Thyroid gland (tissue), 4 donors: ENCODE results near the gene GCNA. TPM values are rescaled to one million over a fixed set of nuclear protein-coding genes. Genes with fewer than 3 reads are reported as not detected.
A peak's percentile ranks its signal among the peaks of the same experiment; 100 is the strongest.
"Not testable (repeated sequence)": the region's sequence is repeated elsewhere in the genome, so short reads cannot be mapped to it uniquely, and the experiment has no call there.

Experiments used
- DNase-seq, 2 donors: peaks; one replicate each; pipeline ENCODE4 v3.0.0-alpha.2; 2019
- H3K27ac ChIP-seq, 3 donors: fragments of 200-600 bp; sonication (generic); 1 replicate in 2 of 3; 2 replicates in 1 of 3; pipeline ENCODE4 v1.5.1; 2016 to 2019; ENCODE audit warnings: mild to moderate bottlenecking in 1 of 3, moderate library complexity in 1 of 3
- H3K27me3 ChIP-seq: fragments of 200-600 bp; sonication (generic); one replicate; pipeline ENCODE4 v1.5.1; 2019
- H3K36me3 ChIP-seq, 2 donors: fragments of 200-600 bp; sonication (generic); one replicate each; pipeline ENCODE4 v1.5.1; 2016 to 2019
- H3K4me1 ChIP-seq, 2 donors: fragments of 200-600 bp; sonication (generic); one replicate each; pipeline ENCODE4 v1.5.1; 2017 to 2019
- H3K4me3 ChIP-seq, 3 donors: fragments of 200-600 bp; sonication (generic); replicated peaks in 1 of 3; 1 replicate in 2 of 3; 2 replicates in 1 of 3; pipeline ENCODE4 v1.5.1; 2016; ENCODE audit warnings: mild to moderate bottlenecking in 1 of 3
- H3K9me3 ChIP-seq: fragments of 200-600 bp; sonication (generic); one replicate; pipeline ENCODE4 v1.5.1; 2017
- CTCF ChIP-seq, 6 experiments: fragments of 200-600 bp in 3 of 6; fragments of 450-650 bp in 3 of 6; sonication (generic) in 3 of 6; IDR thresholded peaks; one replicate each; pipeline ENCODE4 v1.5.1; 2016 to 2019; ENCODE audit warnings: antibody characterized with exemption in 6 of 6, mild to moderate bottlenecking in 2 of 6, inconsistent platforms in 1 of 6, moderate library complexity in 1 of 6
- POLR2A ChIP-seq, 2 donors: fragments of 450-650 bp; IDR thresholded peaks; one replicate each; pipeline ENCODE4 v1.6.1; 2017; ENCODE audit warnings: antibody characterized with exemption in 2 of 2, mild to moderate bottlenecking in 2 of 2, moderate library complexity in 1 of 2
- WGBS, 2 donors: methylation state at CpG; one replicate each; pipeline ENCODE4 v1.1.5; 2017; 5-methylcytosine and 5-hydroxymethylcytosine counted together
- intact Hi-C: fragments of 100-400 bp; cut with DNase I; formaldehyde crosslinking; loops from one replicate; pipeline ENCODE4 v1.15.1; 2023
- total RNA-seq, 4 donors: library from RNA; depleted of rRNA; stranded (reverse); fragments of >200 nt; gene quantifications; one replicate each; pipeline ENCODE4 v1.2.3, GENCODE V29; 2016

GCNA gene
- total RNA-seq, 4 donors from 2014 or later: 1.8 to 3.6 (median 2.5) TPM

DNA sequence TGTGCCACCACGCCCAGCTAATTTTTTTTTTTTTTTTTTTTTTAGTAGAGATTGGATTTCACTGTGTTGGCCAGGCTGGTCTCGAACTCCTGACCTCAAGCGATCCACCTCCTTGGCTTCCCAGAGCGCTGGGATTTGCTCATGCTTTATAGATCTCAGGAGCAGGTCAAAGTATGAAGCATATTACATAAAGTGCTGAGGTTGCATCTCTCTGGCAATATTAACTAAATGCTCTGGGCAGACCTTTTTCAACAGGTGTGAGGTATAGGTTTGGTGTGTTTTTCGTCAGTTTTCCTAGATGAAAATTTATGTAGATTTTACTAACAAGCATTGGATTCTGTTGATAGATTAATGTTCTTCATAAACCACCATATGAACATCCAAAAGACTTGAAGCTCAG, 19.3 kb upstream of the GCNA start:
- Histone ChIP-seq H3K27me3 (no peaks in the 10 kb centered on the region), H3K4me1 (no peaks in the 10 kb centered on the region), H3K4me3 (no peak overlapping the region), H3K36me3 (peaks cover 41 to 43% of the 10 kb centered on the region in 2 donors), H3K9me3 (no peaks in the 10 kb centered on the region), H3K27ac (no peak overlapping the region)
- 99 to 100% methylated on average over 5 of the region's 5 CpGs for WGBS, 2 donors
- no peak for TF ChIP-seq POLR2A (IDR thresholded peaks at IDR 0.05)
- no peak for TF ChIP-seq CTCF (IDR thresholded peaks at IDR 0.05)
- DNase-seq: no peak
- intact Hi-C loops: no loop called here

- H3K27me3 ChIP-seq, H3K4me3 ChIP-seq, H3K9me3 ChIP-seq, DNase-seq, H3K4me1 ChIP-seq, H3K27ac ChIP-seq, intact Hi-C loops: not testable (repeated sequence)
- peaks cover 46 to 51% of the 10 kb centered on the region in 2 donors for H3K36me3 ChIP-seq
- 94 to 95% methylated on average over 6 of the region's 6 CpGs for WGBS, 2 donors
Measured at GRCh38 chrX:71559773-71560172, 18.5 kb upstream of the GCNA start.

DNA sequence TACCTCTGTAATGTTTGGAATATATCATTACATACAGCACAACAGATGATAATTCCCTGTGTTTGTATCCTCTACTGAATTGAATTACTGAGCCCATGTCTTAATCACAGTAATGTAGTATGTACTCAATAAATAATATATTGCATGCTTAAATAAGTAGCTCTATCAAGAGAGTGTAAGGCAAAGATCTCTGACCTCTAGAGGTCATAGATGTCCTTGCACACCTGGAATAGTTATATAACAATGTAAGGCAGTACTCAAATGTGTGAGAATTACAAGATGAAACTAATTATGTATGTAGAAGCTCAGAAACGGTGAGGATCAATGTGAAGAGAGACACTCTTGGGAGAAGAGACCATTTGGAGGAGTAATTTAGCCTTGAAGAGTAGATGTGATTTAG, 14.3 kb upstream of the GCNA start:
- Histone ChIP-seq H3K9me3 (no peaks in the 10 kb centered on the region), H3K4me1 (no peaks in the 10 kb centered on the region), H3K36me3 (peaks cover 63 to 73% of the 10 kb centered on the region in 2 donors), H3K27ac (no peak overlapping the region), H3K4me3 (no peak overlapping the region), H3K27me3 (no peaks in the 10 kb centered on the region)
- TF ChIP-seq CTCF (IDR thresholded peaks at IDR 0.05): no peak
- no peak for TF ChIP-seq POLR2A (IDR thresholded peaks at IDR 0.05)
- DNase-seq: no peak
- intact Hi-C loops: no loop called here
- WGBS, 2 donors: 61 to 73% methylated on average over 1 of the region's 1 CpG

DNA sequence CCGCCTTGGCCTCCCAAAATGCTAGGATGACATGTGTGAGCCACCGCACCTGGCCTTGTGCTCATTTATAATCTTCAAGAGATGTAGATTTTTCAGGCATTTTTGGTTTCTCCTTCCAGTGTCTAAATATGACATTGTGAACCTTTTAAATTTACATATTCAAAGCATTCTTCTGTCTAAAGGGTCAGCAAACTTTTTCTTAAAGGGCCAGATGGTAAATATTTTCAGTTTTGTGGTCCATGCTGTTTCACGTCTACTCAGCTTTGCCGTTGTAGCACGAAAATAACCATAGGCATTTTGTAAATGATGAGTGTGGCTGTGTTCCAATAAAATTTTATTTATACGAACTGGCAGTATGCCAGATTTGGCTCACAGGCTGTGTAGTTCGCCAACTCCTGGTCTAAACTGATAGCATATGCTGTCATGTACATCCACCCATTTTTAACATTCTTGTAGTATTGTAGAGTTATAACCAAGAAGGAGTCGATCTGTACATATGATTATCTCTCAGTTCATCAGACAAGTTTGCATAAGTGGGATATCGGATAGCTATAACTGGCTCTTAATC, 12.7 kb upstream of the GCNA start:
- no peak overlapping the region for H3K27ac ChIP-seq
- H3K27me3 ChIP-seq: no peaks in the 10 kb centered on the region
- no peak for TF ChIP-seq CTCF (IDR thresholded peaks at IDR 0.05)
- TF ChIP-seq POLR2A (IDR thresholded peaks at IDR 0.05): no peak
- H3K9me3 ChIP-seq: no peaks in the 10 kb centered on the region
- intact Hi-C loops: no loop called here
- no peak for DNase-seq
- 78 to 86% methylated on average over 9 of the region's 9 CpGs for WGBS, 2 donors
- no peak overlapping the region for H3K4me3 ChIP-seq
- no peaks in the 10 kb centered on the region for H3K4me1 ChIP-seq
- H3K36me3 ChIP-seq: peaks cover 52 to 59% of the 10 kb centered on the region in 2 donors

DNA sequence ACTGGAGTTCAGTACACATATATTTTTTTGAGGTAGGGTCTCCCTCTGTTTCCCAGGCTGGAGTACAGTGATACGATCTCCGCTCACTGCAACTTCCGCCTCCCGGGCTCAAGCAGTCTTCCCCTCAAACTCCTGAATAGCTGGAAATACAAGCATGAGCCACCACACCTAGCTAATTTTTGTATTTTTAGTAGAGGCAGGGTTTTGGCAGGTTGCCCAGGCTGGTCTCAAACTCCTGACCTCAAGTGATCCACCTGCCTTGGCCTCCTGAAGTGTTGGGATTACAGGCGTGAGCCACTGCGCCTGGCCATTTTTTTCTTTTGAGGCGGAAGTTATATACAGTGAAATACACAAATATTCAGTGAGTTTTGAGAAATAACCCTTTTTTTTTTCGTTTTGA, 6.8 kb upstream of the GCNA start:
- H3K4me3 ChIP-seq, H3K27me3 ChIP-seq, intact Hi-C loops, H3K9me3 ChIP-seq, H3K4me1 ChIP-seq, H3K27ac ChIP-seq: not testable (repeated sequence)
- peaks cover 26 to 32% of the 10 kb centered on the region in 2 donors for H3K36me3 ChIP-seq
- DNase-seq: peak; percentile 75 to 81
- WGBS, 2 donors: 46 to 57% methylated on average over 8 of the region's 8 CpGs

DNA sequence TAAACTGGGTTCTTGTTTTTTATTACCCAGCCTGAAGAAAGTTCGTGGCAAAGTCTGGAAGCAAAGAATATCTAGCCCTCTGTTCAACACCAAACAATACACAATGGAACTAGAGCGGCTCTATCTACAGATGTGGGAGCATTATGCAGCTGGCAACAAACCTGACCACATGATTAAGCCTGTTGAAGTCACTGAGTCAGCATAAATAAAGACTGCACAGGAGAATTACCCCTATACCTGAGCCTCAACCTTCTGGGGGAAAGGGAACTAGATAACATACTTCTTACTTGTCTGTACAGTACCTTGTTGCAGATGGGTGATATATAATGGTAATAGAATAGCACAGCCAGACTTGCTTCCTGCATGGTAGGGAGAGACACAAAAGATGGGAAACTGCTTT, 4.6 kb upstream of the GCNA start:
- no peak for DNase-seq
- no peak for TF ChIP-seq CTCF (IDR thresholded peaks at IDR 0.05)
- no peak for TF ChIP-seq POLR2A (IDR thresholded peaks at IDR 0.05)
- no peaks in the 10 kb centered on the region for H3K4me1 ChIP-seq
- H3K27me3 ChIP-seq: no peaks in the 10 kb centered on the region
- no peak overlapping the region for H3K27ac ChIP-seq
- H3K4me3 ChIP-seq: no peak overlapping the region
- H3K9me3 ChIP-seq: no peaks in the 10 kb centered on the region
- intact Hi-C loops: no loop called here
- 93% methylated on average over 2 of the region's 2 CpGs for WGBS, 2 donors
- H3K36me3 ChIP-seq: peaks cover 14% of the 10 kb centered on the region in 2 donors
